Pancreas (tissue), 10 donors: Measurements from ENCODE around the gene ASCL4. TPM values are rescaled to one million over a fixed set of nuclear protein-coding genes. Genes with fewer than 3 reads are reported as not detected.

Experiments
- ATAC-seq, 4 donors: fragments of 200-7000 bp; cut with Tn5 transposase; one replicate each; pipeline versions ENCODE4 v1.8.0 to v1.9.1; 2020; ENCODE audit warnings: mild to moderate bottlenecking in 4 of 4, moderate library complexity in 4 of 4
- DNase-seq, 6 donors: peaks; one replicate each; pipeline ENCODE4 v3.0.0-alpha.2; 2020
- FAIRE-seq: peaks from 2 replicates; lab custom pipeline; 2012; peaks lifted over from hg19 to GRCh38; lab: Jason Lieb, UNC
- H3K27ac ChIP-seq, 4 donors: fragments of 200-600 bp; sonication (generic); 1 replicate in 3 of 4; 2 replicates in 1 of 4; pipeline versions ENCODE4 v1.5.0 to v1.8.0; 2020
- H3K27me3 ChIP-seq, 4 donors: fragments of 200-600 bp; one replicate each; pipeline ENCODE4 v1.8.0; 2021
- H3K36me3 ChIP-seq, 3 donors: fragments of 200-600 bp; sonication (generic) in 1 of 3; one replicate each; pipeline versions ENCODE4 v1.5.0 to v1.8.0; 2020 to 2021
- H3K4me1 ChIP-seq, 3 donors: fragments of 200-600 bp; one replicate each; pipeline ENCODE4 v1.8.0; 2021
- H3K4me3 ChIP-seq, 4 donors: fragments of 200-600 bp; sonication (generic) in 2 of 4; one replicate each; pipeline versions ENCODE4 v1.5.0 to v1.8.0; 2020 to 2021
- H3K9me3 ChIP-seq, 4 donors: fragments of 200-600 bp; one replicate each; pipeline ENCODE4 v1.8.0; 2021
- WGBS, 2 donors: extraction: QIAGEN DNeasy Blood & Tissue Kit; methylation state at CpG; one replicate each; pipeline ENCODE4 v1.1.7; 2013; 5-methylcytosine and 5-hydroxymethylcytosine counted together
- intact Hi-C, 3 donors: fragments of 100-400 bp; cut with DNase I; formaldehyde crosslinking; loops; one replicate each; pipeline versions ENCODE4 v1.11.1 to v1.14.2; 2022
- polyA plus RNA-seq, 2 donors: library from polyadenylated mRNA; stranded (reverse); fragments of 200-250 nt; gene quantifications; one replicate each; pipeline ENCODE4 v1.2.3, GENCODE V29; 2013
- total RNA-seq, 6 donors: library from RNA; stranded (reverse); fragmentation: NEBNext Ultra II Directional in 4 of 6; extraction: Animal tissue kit (Norgen Biotek cat#: 25700) in 4 of 6; gene quantifications; one replicate each; pipeline versions ENCODE4 v1.2.1 to v1.2.4, GENCODE V29; 2021 to 2023
- TF ChIP-seq, protein P1 (sequence below), 4 donors: fragments of 200-600 bp; sonication (generic) in 3 of 4; IDR thresholded peaks; one replicate each; pipeline versions ENCODE4 v1.5.0 to v1.8.0; 2021; ENCODE audit warnings: antibody characterized with exemption in 4 of 4
- donor health status: healthy with polysubstance abuse.
- donor health status: DM: no; HTN: no; CAD: no; lungs with moderate emphysema.
- donor health status: DM: no; HTN: no; CAD: no.
- donor health status: control.
- donor health status: control.
- donor health status: Bipolar disorder and iron deficiency.
- donor health status: DM: yes; HTN: yes; CAD: no.
- donor health status: DM: no; HTN: no; CAD: no.
- donor health status: DM: no; HTN: no; CAD: no.
- donor health status: DM: yes; HTN: yes; CAD: no.

ASCL4 gene
- total and polyA plus RNA-seq, 8 donors: 0.02 TPM; not detected in 7

DNA sequence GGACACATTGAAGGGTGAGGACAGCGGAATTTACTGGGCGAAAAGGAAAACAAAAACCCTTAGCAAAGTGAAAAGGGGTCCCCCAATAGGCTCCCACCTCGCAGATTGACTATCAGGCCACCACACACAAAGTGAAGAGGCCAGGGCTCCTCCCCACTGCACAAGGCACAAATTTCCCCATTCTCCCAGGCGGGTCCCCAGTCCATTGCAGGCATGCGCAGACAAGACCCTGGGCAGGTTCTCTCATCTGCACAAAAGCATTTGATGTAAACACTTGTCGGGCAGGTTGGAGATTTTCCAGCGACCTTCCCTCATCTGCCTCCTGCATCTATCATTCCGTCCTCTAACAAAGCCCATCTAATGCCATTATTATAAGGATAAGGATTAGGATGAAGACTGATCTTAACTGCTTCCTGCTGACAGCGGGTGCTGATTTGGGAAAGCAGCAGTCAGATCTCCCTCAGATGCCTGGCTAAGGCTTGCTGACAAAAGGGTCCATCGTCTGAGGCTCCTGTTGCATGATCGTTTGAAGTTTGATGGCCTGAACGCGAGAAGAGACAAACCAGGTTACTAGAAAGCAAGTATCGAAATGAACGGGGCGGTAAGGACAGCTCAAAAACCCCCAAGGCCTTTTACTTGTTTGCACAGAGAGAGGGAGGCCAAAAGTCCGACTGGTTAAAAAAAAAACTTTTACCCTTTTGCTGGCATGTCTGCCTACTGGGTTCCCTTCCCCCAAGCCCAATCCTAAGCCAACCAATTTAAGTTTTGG is 14.4 kb downstream of the ASCL4 start:
- Histone ChIP-seq H3K4me1 (no peaks in the 10 kb centered on the region), H3K4me3 (no peak overlapping the region), H3K36me3 (no peaks in the 10 kb centered on the region), H3K27ac (no peak overlapping the region), H3K27me3 (peaks cover 0 to 3% (median 0%) of the 10 kb centered on the region in 4 donors), H3K9me3 (no peaks in the 10 kb centered on the region)
- DNase-seq (no peak), ATAC-seq (no peak), FAIRE-seq (no peak)
- intact Hi-C loops: no loop called here
- TF ChIP-seq, protein P1, sequence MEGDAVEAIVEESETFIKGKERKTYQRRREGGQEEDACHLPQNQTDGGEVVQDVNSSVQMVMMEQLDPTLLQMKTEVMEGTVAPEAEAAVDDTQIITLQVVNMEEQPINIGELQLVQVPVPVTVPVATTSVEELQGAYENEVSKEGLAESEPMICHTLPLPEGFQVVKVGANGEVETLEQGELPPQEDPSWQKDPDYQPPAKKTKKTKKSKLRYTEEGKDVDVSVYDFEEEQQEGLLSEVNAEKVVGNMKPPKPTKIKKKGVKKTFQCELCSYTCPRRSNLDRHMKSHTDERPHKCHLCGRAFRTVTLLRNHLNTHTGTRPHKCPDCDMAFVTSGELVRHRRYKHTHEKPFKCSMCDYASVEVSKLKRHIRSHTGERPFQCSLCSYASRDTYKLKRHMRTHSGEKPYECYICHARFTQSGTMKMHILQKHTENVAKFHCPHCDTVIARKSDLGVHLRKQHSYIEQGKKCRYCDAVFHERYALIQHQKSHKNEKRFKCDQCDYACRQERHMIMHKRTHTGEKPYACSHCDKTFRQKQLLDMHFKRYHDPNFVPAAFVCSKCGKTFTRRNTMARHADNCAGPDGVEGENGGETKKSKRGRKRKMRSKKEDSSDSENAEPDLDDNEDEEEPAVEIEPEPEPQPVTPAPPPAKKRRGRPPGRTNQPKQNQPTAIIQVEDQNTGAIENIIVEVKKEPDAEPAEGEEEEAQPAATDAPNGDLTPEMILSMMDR (IDR thresholded peaks at IDR 0.05): no peak
- WGBS, 2 donors: 55 to 62% methylated on average over 17 of the region's 17 CpGs

- ATAC-seq (no peak), DNase-seq (no peak), FAIRE-seq (no peak)
- Histone ChIP-seq H3K27ac (no peak overlapping the region), H3K27me3 (peaks cover 0 to 3% (median 0%) of the 10 kb centered on the region in 4 donors), H3K4me3 (no peak overlapping the region), H3K36me3 (no peaks in the 10 kb centered on the region), H3K9me3 (no peaks in the 10 kb centered on the region), H3K4me1 (no peaks in the 10 kb centered on the region)
- intact Hi-C loops: no loop called here
- WGBS, 2 donors: 60 to 69% methylated on average over 1 of the region's 1 CpG
- TF ChIP-seq, protein P1 (IDR thresholded peaks at IDR 0.05): no peak
Observed at GRCh38 chr12:107791465-107792089, 17.1 kb downstream of the ASCL4 start.

- H3K27ac ChIP-seq: no peak overlapping the region
- intact Hi-C loops: no loop called here
- H3K27me3 ChIP-seq: peaks cover 0 to 3% (median 0%) of the 10 kb centered on the region in 4 donors
- H3K9me3 ChIP-seq: no peaks in the 10 kb centered on the region
- no peaks in the 10 kb centered on the region for H3K36me3 ChIP-seq
- H3K4me3 ChIP-seq: no peak overlapping the region
- ATAC-seq: no peak
- no peaks in the 10 kb centered on the region for H3K4me1 ChIP-seq
- 24 to 39% methylated on average over 3 of the region's 3 CpGs for WGBS, 2 donors
- TF ChIP-seq, protein P1 (IDR thresholded peaks at IDR 0.05): no peak
- no peak for DNase-seq
- FAIRE-seq: no peak
Observed at GRCh38 chr12:107794451-107794850, 19.9 kb downstream of the ASCL4 start.

GRCh38 chr12:107798580-107798979 is 24.1 kb downstream of the ASCL4 start:
- H3K27me3 ChIP-seq: peaks cover 0 to 2% (median 0%) of the 10 kb centered on the region in 4 donors
- no peaks in the 10 kb centered on the region for H3K36me3 ChIP-seq
- H3K4me1 ChIP-seq: no peaks in the 10 kb centered on the region
- no peak for ATAC-seq
- DNase-seq: no peak
- intact Hi-C loops: no loop called here
- H3K9me3 ChIP-seq: no peaks in the 10 kb centered on the region
- WGBS, 2 donors: 51 to 56% methylated on average over 3 of the region's 3 CpGs
- FAIRE-seq: no peak
- no peak overlapping the region for H3K4me3 ChIP-seq
- no peak overlapping the region for H3K27ac ChIP-seq
- TF ChIP-seq, protein P1 (IDR thresholded peaks at IDR 0.05): no peak

DNA sequence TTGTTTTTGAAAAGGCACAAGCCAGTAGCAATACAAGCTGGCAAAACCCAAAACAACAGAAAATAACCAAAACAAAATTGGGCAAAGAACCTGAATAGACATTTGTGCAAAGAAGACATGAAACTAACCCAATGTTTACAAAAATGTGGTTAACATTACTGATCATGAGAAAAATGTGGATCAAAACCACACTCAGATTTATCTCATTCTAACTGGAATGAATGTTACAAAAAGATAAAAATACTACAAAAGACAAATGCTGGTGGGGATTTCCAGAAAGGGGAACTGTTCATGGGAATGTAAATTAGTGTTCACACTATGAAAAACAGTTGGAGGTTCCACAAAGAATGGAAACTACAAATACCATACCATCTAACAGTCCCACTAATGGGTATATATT is 26.6 kb downstream of the ASCL4 start:
- H3K4me3 ChIP-seq: no peak overlapping the region
- TF ChIP-seq, protein P1 (IDR thresholded peaks at IDR 0.05): no peak
- H3K4me1 ChIP-seq: no peaks in the 10 kb centered on the region
- intact Hi-C loops: no loop called here
- no peak overlapping the region for H3K27ac ChIP-seq
- FAIRE-seq: no peak
- no peaks in the 10 kb centered on the region for H3K9me3 ChIP-seq
- no peak for DNase-seq
- ATAC-seq: peak in 1 of 4 donors; percentile 29
- no peaks in the 10 kb centered on the region for H3K27me3 ChIP-seq
- no peaks in the 10 kb centered on the region for H3K36me3 ChIP-seq
